ENCODE data around the gene DCLK1.

Gene DCLK1

GRCh38 chr13:35744566-35745178, 386.5 kb downstream of the DCLK1 start:
- DNase-seq (ENCODE audit: low read depth): no peak

GRCh38 chr13:35744144-35744543, 387.0 kb downstream of the DCLK1 start:
- DNase-seq (ENCODE audit: low read depth): no peak

- no peak for DNase-seq (ENCODE audit: low read depth)
Observed at GRCh38 chr13:35743165-35743564, 388.0 kb downstream of the DCLK1 start.

GRCh38 chr13:35741657-35742056, 389.5 kb downstream of the DCLK1 start:
- no peak for DNase-seq (ENCODE audit: low read depth)

GRCh38 chr13:35736876-35737275, 394.3 kb downstream of the DCLK1 start:
- DNase-seq (ENCODE audit: low read depth): no peak

GRCh38 chr13:35733827-35734226, 397.4 kb downstream of the DCLK1 start:
- DNase-seq (ENCODE audit: low read depth): no peak

- DNase-seq (ENCODE audit: low read depth): no peak
Observed at GRCh38 chr13:35732565-35732964, 398.6 kb downstream of the DCLK1 start.

GRCh38 chr13:35731471-35731870, 399.7 kb downstream of the DCLK1 start:
- no peak for DNase-seq (ENCODE audit: low read depth)

- DNase-seq (ENCODE audit: low read depth): no peak
Observed at GRCh38 chr13:35729926-35730627, 401.1 kb downstream of the DCLK1 start.

GRCh38 chr13:35727881-35728280, 403.3 kb downstream of the DCLK1 start:
- DNase-seq (ENCODE audit: low read depth): no peak

- no peak for DNase-seq (ENCODE audit: low read depth)
Observed at GRCh38 chr13:35724446-35724845, 406.7 kb downstream of the DCLK1 start.

GRCh38 chr13:35723821-35724220, 407.4 kb downstream of the DCLK1 start:
- DNase-seq (ENCODE audit: low read depth): no peak

- DNase-seq (ENCODE audit: low read depth): no peak
Observed at GRCh38 chr13:35723053-35723461, 408.1 kb downstream of the DCLK1 start.

- no peak for DNase-seq (ENCODE audit: low read depth)
Observed at GRCh38 chr13:35722458-35723052, 408.6 kb downstream of the DCLK1 start.

- DNase-seq (ENCODE audit: low read depth): no peak
Observed at GRCh38 chr13:35720690-35721554, 410.3 kb downstream of the DCLK1 start.

- no peak for DNase-seq (ENCODE audit: low read depth)
Observed at GRCh38 chr13:35720290-35720689, 410.9 kb downstream of the DCLK1 start.
